HG02571 (cell line): ENCODE measurements around the gene RUVBL1.
"Not testable (repeated sequence)": the region's sequence is repeated elsewhere in the genome, so short reads cannot be mapped to it uniquely, and the experiment has no call there.

Experiments
- ATAC-seq: cut with Tn5 transposase; IDR thresholded peaks from one replicate; pipeline ENCODE4 v1.9.1; 2021; ENCODE audit warnings: mild to moderate bottlenecking, moderate library complexity; ENCODE audit not compliant: unreplicated experiment

Gene RUVBL1

GRCh38 chr3:128123538-128124368 is at the start of gene RUVBL1:
Gene RUVBL1 (minus strand): TSS chr3:128123812. CDS start chr3:128123724, 88 bp downstream.
- peak; percentile 99 for ATAC-seq

- ATAC-seq = no peak
Measured at GRCh38 chr3:128173200-128173599, 49.6 kb upstream of the RUVBL1 start.

- no peak for ATAC-seq
Measured at GRCh38 chr3:128170866-128171516, 47.4 kb upstream of the RUVBL1 start.

- ATAC-seq = no peak
Measured at GRCh38 chr3:128168836-128169235, 45.2 kb upstream of the RUVBL1 start.

GRCh38 chr3:128167973-128168674 is 44.5 kb upstream of the RUVBL1 start:
- no peak for ATAC-seq

GRCh38 chr3:128167646-128167972 is 44.0 kb upstream of the RUVBL1 start:
- no peak for ATAC-seq

GRCh38 chr3:128166971-128167453 is 43.4 kb upstream of the RUVBL1 start:
- ATAC-seq = no peak

GRCh38 chr3:128163432-128163831 is 39.8 kb upstream of the RUVBL1 start:
- ATAC-seq = no peak

GRCh38 chr3:128160661-128161060 is 37.0 kb upstream of the RUVBL1 start:
- no peak for ATAC-seq

- ATAC-seq = no peak
Measured at GRCh38 chr3:128155616-128156360, 32.2 kb upstream of the RUVBL1 start.

- not testable (repeated sequence) for ATAC-seq
Measured at GRCh38 chr3:128154354-128154753, 30.7 kb upstream of the RUVBL1 start.

GRCh38 chr3:128153156-128154041 is 29.8 kb upstream of the RUVBL1 start, which contains the start of gene EEFSEC:
Gene EEFSEC (plus strand): TSS chr3:128153481. CDS start chr3:128153508, 27 bp downstream.
- peak; percentile 82 for ATAC-seq

- no peak for ATAC-seq
Measured at GRCh38 chr3:128152419-128153155, 29.0 kb upstream of the RUVBL1 start.

- no peak for ATAC-seq
Measured at GRCh38 chr3:128151758-128152274, 28.2 kb upstream of the RUVBL1 start.

GRCh38 chr3:128149650-128150049 is 26.0 kb upstream of the RUVBL1 start:
- no peak for ATAC-seq

- ATAC-seq = no peak
Measured at GRCh38 chr3:128146201-128146600, 22.6 kb upstream of the RUVBL1 start.

- no peak for ATAC-seq
Measured at GRCh38 chr3:128145279-128145678, 21.7 kb upstream of the RUVBL1 start.

GRCh38 chr3:128144512-128145187 is 21.0 kb upstream of the RUVBL1 start:
- no peak for ATAC-seq
